Measurements from ENCODE around the gene MAPK10. TPM values are rescaled to one million over a fixed set of nuclear protein-coding genes. Genes with fewer than 3 reads are reported as not detected.

Gene MAPK10
- total and polyA plus RNA-seq, 2 experiments from 2014 or later, result 3.6 to 8.1 TPM

GRCh38 chr4:86033171-86033570 lies 326.7 kb downstream of the MAPK10 start (continued):
- TF ChIP-seq EZH2 (IDR thresholded peaks at IDR 0.05; ENCODE audit: low read depth, unreplicated experiment), result no peak
- no peak for TF ChIP-seq NANOG (IDR thresholded peaks at IDR 0.05; ENCODE audit: borderline replicate concordance)
- TF ChIP-seq, protein P1, sequence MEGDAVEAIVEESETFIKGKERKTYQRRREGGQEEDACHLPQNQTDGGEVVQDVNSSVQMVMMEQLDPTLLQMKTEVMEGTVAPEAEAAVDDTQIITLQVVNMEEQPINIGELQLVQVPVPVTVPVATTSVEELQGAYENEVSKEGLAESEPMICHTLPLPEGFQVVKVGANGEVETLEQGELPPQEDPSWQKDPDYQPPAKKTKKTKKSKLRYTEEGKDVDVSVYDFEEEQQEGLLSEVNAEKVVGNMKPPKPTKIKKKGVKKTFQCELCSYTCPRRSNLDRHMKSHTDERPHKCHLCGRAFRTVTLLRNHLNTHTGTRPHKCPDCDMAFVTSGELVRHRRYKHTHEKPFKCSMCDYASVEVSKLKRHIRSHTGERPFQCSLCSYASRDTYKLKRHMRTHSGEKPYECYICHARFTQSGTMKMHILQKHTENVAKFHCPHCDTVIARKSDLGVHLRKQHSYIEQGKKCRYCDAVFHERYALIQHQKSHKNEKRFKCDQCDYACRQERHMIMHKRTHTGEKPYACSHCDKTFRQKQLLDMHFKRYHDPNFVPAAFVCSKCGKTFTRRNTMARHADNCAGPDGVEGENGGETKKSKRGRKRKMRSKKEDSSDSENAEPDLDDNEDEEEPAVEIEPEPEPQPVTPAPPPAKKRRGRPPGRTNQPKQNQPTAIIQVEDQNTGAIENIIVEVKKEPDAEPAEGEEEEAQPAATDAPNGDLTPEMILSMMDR (conservative IDR thresholded peaks at IDR 0.05; ENCODE audit: low read depth in 2 of 2), result no peak
- TF ChIP-seq, protein P2, sequence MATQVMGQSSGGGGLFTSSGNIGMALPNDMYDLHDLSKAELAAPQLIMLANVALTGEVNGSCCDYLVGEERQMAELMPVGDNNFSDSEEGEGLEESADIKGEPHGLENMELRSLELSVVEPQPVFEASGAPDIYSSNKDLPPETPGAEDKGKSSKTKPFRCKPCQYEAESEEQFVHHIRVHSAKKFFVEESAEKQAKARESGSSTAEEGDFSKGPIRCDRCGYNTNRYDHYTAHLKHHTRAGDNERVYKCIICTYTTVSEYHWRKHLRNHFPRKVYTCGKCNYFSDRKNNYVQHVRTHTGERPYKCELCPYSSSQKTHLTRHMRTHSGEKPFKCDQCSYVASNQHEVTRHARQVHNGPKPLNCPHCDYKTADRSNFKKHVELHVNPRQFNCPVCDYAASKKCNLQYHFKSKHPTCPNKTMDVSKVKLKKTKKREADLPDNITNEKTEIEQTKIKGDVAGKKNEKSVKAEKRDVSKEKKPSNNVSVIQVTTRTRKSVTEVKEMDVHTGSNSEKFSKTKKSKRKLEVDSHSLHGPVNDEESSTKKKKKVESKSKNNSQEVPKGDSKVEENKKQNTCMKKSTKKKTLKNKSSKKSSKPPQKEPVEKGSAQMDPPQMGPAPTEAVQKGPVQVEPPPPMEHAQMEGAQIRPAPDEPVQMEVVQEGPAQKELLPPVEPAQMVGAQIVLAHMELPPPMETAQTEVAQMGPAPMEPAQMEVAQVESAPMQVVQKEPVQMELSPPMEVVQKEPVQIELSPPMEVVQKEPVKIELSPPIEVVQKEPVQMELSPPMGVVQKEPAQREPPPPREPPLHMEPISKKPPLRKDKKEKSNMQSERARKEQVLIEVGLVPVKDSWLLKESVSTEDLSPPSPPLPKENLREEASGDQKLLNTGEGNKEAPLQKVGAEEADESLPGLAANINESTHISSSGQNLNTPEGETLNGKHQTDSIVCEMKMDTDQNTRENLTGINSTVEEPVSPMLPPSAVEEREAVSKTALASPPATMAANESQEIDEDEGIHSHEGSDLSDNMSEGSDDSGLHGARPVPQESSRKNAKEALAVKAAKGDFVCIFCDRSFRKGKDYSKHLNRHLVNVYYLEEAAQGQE (IDR thresholded peaks at IDR 0.05; ENCODE audit: unreplicated experiment), result no peak
- no peak for TF ChIP-seq POLR2AphosphoS5 (IDR thresholded peaks at IDR 0.05; ENCODE audit: low read depth)
- no peak for TF ChIP-seq ZNF331 (CRISPR knock-in tag; IDR thresholded peaks at IDR 0.05; ENCODE audit: low read depth)
- no peak for TF ChIP-seq EZH2phosphoT487 (IDR thresholded peaks at IDR 0.05; ENCODE audit: unreplicated experiment)
- TF ChIP-seq STAT1 (IDR thresholded peaks at IDR 0.05; ENCODE audit: unreplicated experiment), result no peak
- TF ChIP-seq ETS1 (IDR thresholded peaks at IDR 0.05), result no peak

GRCh38 chr4:86032476-86033022 lies 327.3 kb downstream of the MAPK10 start:
- ATAC-seq (peak; percentile 38; the same call in 1 of the 3 replicates), DNase-seq (ENCODE audit: low spot score) (no peak)
- Mint-ChIP-seq H3K9me3 (no peaks in the 10 kb centered on the region), H3K4me1 (peaks cover 12% of the 10 kb centered on the region), H3K27ac (peak overlapping the region; percentile 38; the same call in 1 of the 2 replicates), H3K36me3 (ENCODE audit: low read depth) (peaks cover 2% of the 10 kb centered on the region; the same call in 2 of the 3 replicates), H3K4me3 (no peak overlapping the region), H3K27me3 (ENCODE audit: insufficient read depth, low read depth, poor library complexity) (no peaks in the 10 kb centered on the region)
- TF ChIP-seq, protein P1 (conservative IDR thresholded peaks at IDR 0.05; ENCODE audit: low read depth in 2 of 2), result no peak
- no peak for TF ChIP-seq NANOG (IDR thresholded peaks at IDR 0.05; ENCODE audit: borderline replicate concordance)
- TF ChIP-seq CREB1 (CRISPR knock-in tag; IDR thresholded peaks at IDR 0.05; ENCODE audit: low read depth), result no peak
- Histone ChIP-seq H3K27ac (ENCODE audit: low read depth) (no peak overlapping the region), H3K27me3 (ENCODE audit: insufficient read depth) (no peaks in the 10 kb centered on the region), H3K4me1 (ENCODE audit: insufficient read depth) (peaks cover 7% of the 10 kb centered on the region; the same call in 1 of the 2 replicates), H4K20me1 (replicated peaks; ENCODE audit: insufficient read depth) (no peaks in the 10 kb centered on the region), H3K4me3 (no peak overlapping the region), H2AFZ (peak overlapping the region; percentile 15; the same call in 1 of the 2 replicates), H3F3A (replicated peaks; ENCODE audit: low read depth) (no peaks in the 10 kb centered on the region), H3K9me2 (ENCODE audit: insufficient read depth) (no peaks in the 10 kb centered on the region), H3K79me2 (replicated peaks; ENCODE audit: insufficient read depth) (no peaks in the 10 kb centered on the region), H3K4me2 (no peak overlapping the region), H3K36me3 (ENCODE audit: insufficient read depth) (no peaks in the 10 kb centered on the region)

All from GM23338 (cell line).